ENCODE data around the gene PLA2G1B. TPM values are rescaled to one million over a fixed set of nuclear protein-coding genes. Genes with fewer than 3 reads are reported as not detected.
A peak's percentile ranks its signal among the peaks of the same experiment; 100 is the strongest.

Gene PLA2G1B
- total RNA-seq, 4 donors from 2014 or later = not detected

- peaks cover 3 to 56% (median 28%) of the 10 kb centered on the region in 4 donors for H3K4me1 ChIP-seq
- TF ChIP-seq CTCF (IDR thresholded peaks at IDR 0.05) (no peak), POLR2A (IDR thresholded peaks at IDR 0.05) (no peak), POLR2AphosphoS5 (IDR thresholded peaks at IDR 0.05) (no peak), EP300 (IDR thresholded peaks at IDR 0.05; ENCODE audit: low read depth) (no peak)
- in situ Hi-C loops (cut with MboI; ENCODE audit: low pct_ligation_motif_present in 1 of 4, low pct_unique_long_range_greater_than_20kb in 1 of 4, low sequenced_read_pairs in 3 of 4) (no loop called here), intact Hi-C loops (cut with DNase I; ENCODE audit: low total_unique reads) (no loop called here)
- no peaks in the 10 kb centered on the region for H3K9me3 ChIP-seq
- peaks cover 10% of the 10 kb centered on the region for H3K27me3 ChIP-seq
- no peak overlapping the region for H3K27ac ChIP-seq
- no peak overlapping the region for H3K4me3 ChIP-seq
- DNase-seq = no peak
- H3K36me3 ChIP-seq = no peaks in the 10 kb centered on the region
- WGBS, 2 donors (ENCODE audit: low coverage in 1 of 2) = 71 to 72% methylated on average over 4 to 9 of the region's 9 CpGs
Measured at GRCh38 chr12:120363274-120363855, 35.8 kb upstream of the PLA2G1B start.

GRCh38 chr12:120362516-120363273 is 35.1 kb upstream of the PLA2G1B start:
- no peak for DNase-seq
- no peak for TF ChIP-seq EP300 (IDR thresholded peaks at IDR 0.05; ENCODE audit: low read depth)
- no peak for TF ChIP-seq CTCF (IDR thresholded peaks at IDR 0.05)
- Histone ChIP-seq H3K4me1 (peaks cover 3 to 49% (median 22%) of the 10 kb centered on the region in 4 donors), H3K27ac (no peak overlapping the region), H3K27me3 (peaks cover 4% of the 10 kb centered on the region), H3K9me3 (no peaks in the 10 kb centered on the region), H3K36me3 (no peaks in the 10 kb centered on the region), H3K4me3 (no peak overlapping the region)
- 62 to 80% methylated on average over 1 to 14 of the region's 14 CpGs for WGBS, 2 donors (ENCODE audit: low coverage in 1 of 2)
- intact Hi-C loops (cut with DNase I; ENCODE audit: low total_unique reads) (no loop called here), in situ Hi-C loops (cut with MboI; ENCODE audit: low pct_ligation_motif_present in 1 of 4, low pct_unique_long_range_greater_than_20kb in 1 of 4, low sequenced_read_pairs in 3 of 4) (no loop called here)

GRCh38 chr12:120361506-120362208 is 34.1 kb upstream of the PLA2G1B start:
- DNase-seq = peak; percentile 28
- 49% methylated on average over 12 of the region's 56 CpGs; no CpG with 5 or more reads in 1 of the 2 donors for WGBS, 2 donors (ENCODE audit: low coverage in 1 of 2)
- TF ChIP-seq CTCF (IDR thresholded peaks at IDR 0.05) (no peak), EP300 (IDR thresholded peaks at IDR 0.05; ENCODE audit: low read depth) (no peak), POLR2A (IDR thresholded peaks at IDR 0.05) (no peak), POLR2AphosphoS5 (IDR thresholded peaks at IDR 0.05) (no peak)
- H3K27ac ChIP-seq = peak overlapping the region in 3 of 4 donors; percentile 16 to 44 (median 25)
- peaks cover 4% of the 10 kb centered on the region for H3K27me3 ChIP-seq
- peaks cover 0 to 39% (median 16%) of the 10 kb centered on the region in 4 donors for H3K4me1 ChIP-seq
- in situ Hi-C loops (cut with MboI; ENCODE audit: low pct_ligation_motif_present in 1 of 4, low pct_unique_long_range_greater_than_20kb in 1 of 4, low sequenced_read_pairs in 3 of 4) = no loop called here
- no peaks in the 10 kb centered on the region for H3K9me3 ChIP-seq
- H3K4me3 ChIP-seq = peak overlapping the region in 3 of 4 donors; percentile 26 to 41 (median 32)
- intact Hi-C loops (cut with DNase I; ENCODE audit: low total_unique reads) = no loop called here
- H3K36me3 ChIP-seq = no peaks in the 10 kb centered on the region

- Histone ChIP-seq H3K27ac (no peak overlapping the region), H3K9me3 (no peaks in the 10 kb centered on the region), H3K27me3 (peaks cover 4% of the 10 kb centered on the region), H3K4me3 (no peak overlapping the region), H3K36me3 (no peaks in the 10 kb centered on the region), H3K4me1 (peaks cover 0 to 16% (median 4%) of the 10 kb centered on the region in 4 donors)
- TF ChIP-seq EP300 (IDR thresholded peaks at IDR 0.05; ENCODE audit: low read depth) (no peak), POLR2A (IDR thresholded peaks at IDR 0.05) (no peak), CTCF (IDR thresholded peaks at IDR 0.05) (no peak), POLR2AphosphoS5 (IDR thresholded peaks at IDR 0.05) (no peak)
- intact Hi-C loops (cut with DNase I; ENCODE audit: low total_unique reads) (loop anchor here (5.0 kb wide), 1 partner anchor 68 kb away; no protein-coding TSS in a partner anchor), in situ Hi-C loops (cut with MboI; ENCODE audit: low pct_ligation_motif_present in 1 of 4, low pct_unique_long_range_greater_than_20kb in 1 of 4, low sequenced_read_pairs in 3 of 4) (loop anchor here in 2 of 4 donors (5.0 to 10.0 kb wide), 2 partner anchors 68 to 76 kb away; partner anchors contain the start of gene COX6A1 (in 1 of the 2))
- 90 to 100% methylated on average over 1 of the region's 1 CpG for WGBS, 2 donors (ENCODE audit: low coverage in 1 of 2)
- DNase-seq = no peak
Measured at GRCh38 chr12:120359128-120359527, 31.5 kb upstream of the PLA2G1B start.

Data from transverse colon (tissue), 4 donors.